SK-N-SH (cell line): ENCODE results near the gene PER3.

Experiments
- EP300 ChIP-seq, 2 experiments: IDR thresholded peaks; 2 replicates each; pipeline versions ENCODE4 v1.4.0 to v1.6.1; 2012; ENCODE audit warnings: borderline replicate concordance in 1 of 2, low read depth in 1 of 2, low read length in 1 of 2
- EZH2phosphoT487 ChIP-seq: fragments of 200-600 bp; sonication (generic); IDR thresholded peaks from 2 replicates; pipeline ENCODE4 v1.6.1; 2017; ENCODE audit warnings: low read depth, mixed run types, mild to moderate bottlenecking, antibody characterized with exemption, moderate library complexity, borderline replicate concordance
- MAX ChIP-seq: IDR thresholded peaks from 2 replicates; pipeline ENCODE4 v1.4.0; 2012; ENCODE audit warnings: low read depth
- MEF2A ChIP-seq: IDR thresholded peaks from 2 replicates; pipeline ENCODE4 v1.4.0; 2012; ENCODE audit warnings: low read depth, borderline replicate concordance
- MXI1 ChIP-seq: IDR thresholded peaks from 2 replicates; pipeline ENCODE4 v1.6.1; 2012; ENCODE audit warnings: mild to moderate bottlenecking, low read depth, low read length, improper control_type of control experiment
- POLR2AphosphoS5 ChIP-seq: IDR thresholded peaks from 2 replicates; pipeline ENCODE4 v1.6.1; 2012; ENCODE audit warnings: low read depth, low read length
- RAD21 ChIP-seq: IDR thresholded peaks from 2 replicates; pipeline ENCODE4 v1.6.1; 2012; ENCODE audit warnings: mild to moderate bottlenecking, low read length
- RFX5 ChIP-seq: IDR thresholded peaks from 2 replicates; pipeline ENCODE4 v1.6.1; 2012; ENCODE audit warnings: mild to moderate bottlenecking, improper control_type of control experiment, low read length
- TEAD4 ChIP-seq: IDR thresholded peaks from 2 replicates; pipeline ENCODE4 v1.4.0; 2012; ENCODE audit warnings: mild to moderate bottlenecking, borderline replicate concordance; ENCODE audit not compliant: insufficient read depth
- ZBTB33 ChIP-seq: IDR thresholded peaks from 2 replicates; pipeline ENCODE4 v1.4.0; 2012; ENCODE audit warnings: low read depth, borderline replicate concordance
- TF ChIP-seq, protein P1 (sequence below): IDR thresholded peaks from 2 replicates; pipeline ENCODE4; 2012
- TF ChIP-seq, protein P2 (sequence below): fragments of 200-600 bp; sonication (generic); IDR thresholded peaks from 2 replicates; pipeline ENCODE4 v1.6.1; 2017; ENCODE audit warnings: antibody characterized with exemption, mild to moderate bottlenecking, moderate library complexity

DNA sequence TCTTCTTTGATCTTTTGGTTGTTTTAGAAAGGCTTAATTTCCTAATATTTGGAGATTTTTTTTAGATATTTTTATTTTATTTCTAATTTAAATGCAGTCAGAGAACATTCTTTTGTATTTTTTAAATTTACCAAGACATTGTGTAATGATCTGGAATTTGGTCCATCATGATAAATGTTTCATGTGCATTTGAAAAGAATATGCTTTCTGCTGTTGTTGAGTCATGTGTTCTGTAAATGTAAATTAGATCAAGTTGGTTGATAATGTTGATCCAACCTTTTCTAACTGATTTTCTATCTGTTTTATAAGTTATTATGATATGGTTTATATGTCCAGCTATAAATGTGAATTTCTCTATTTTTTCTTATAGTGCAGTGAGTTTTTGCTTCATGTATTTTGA lies 48.9 kb downstream of the PER3 start:
- TF ChIP-seq, protein P1, sequence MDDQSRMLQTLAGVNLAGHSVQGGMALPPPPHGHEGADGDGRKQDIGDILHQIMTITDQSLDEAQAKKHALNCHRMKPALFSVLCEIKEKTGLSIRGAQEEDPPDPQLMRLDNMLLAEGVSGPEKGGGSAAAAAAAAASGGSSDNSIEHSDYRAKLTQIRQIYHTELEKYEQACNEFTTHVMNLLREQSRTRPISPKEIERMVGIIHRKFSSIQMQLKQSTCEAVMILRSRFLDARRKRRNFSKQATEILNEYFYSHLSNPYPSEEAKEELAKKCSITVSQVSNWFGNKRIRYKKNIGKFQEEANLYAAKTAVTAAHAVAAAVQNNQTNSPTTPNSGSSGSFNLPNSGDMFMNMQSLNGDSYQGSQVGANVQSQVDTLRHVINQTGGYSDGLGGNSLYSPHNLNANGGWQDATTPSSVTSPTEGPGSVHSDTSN = no peak
- TF ChIP-seq, protein P2, sequence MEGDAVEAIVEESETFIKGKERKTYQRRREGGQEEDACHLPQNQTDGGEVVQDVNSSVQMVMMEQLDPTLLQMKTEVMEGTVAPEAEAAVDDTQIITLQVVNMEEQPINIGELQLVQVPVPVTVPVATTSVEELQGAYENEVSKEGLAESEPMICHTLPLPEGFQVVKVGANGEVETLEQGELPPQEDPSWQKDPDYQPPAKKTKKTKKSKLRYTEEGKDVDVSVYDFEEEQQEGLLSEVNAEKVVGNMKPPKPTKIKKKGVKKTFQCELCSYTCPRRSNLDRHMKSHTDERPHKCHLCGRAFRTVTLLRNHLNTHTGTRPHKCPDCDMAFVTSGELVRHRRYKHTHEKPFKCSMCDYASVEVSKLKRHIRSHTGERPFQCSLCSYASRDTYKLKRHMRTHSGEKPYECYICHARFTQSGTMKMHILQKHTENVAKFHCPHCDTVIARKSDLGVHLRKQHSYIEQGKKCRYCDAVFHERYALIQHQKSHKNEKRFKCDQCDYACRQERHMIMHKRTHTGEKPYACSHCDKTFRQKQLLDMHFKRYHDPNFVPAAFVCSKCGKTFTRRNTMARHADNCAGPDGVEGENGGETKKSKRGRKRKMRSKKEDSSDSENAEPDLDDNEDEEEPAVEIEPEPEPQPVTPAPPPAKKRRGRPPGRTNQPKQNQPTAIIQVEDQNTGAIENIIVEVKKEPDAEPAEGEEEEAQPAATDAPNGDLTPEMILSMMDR = no peak
- TF ChIP-seq RFX5 = no peak
- no peak for TF ChIP-seq EP300 (IDR thresholded peaks at IDR 0.05; ENCODE audit: borderline replicate concordance in 1 of 2, low read depth in 1 of 2, low read length in 1 of 2)
- no peak for TF ChIP-seq TEAD4
- TF ChIP-seq ZBTB33 = no peak
- TF ChIP-seq MXI1 = no peak
- TF ChIP-seq MEF2A = no peak
- TF ChIP-seq RAD21 = no peak
- no peak for TF ChIP-seq POLR2AphosphoS5
- TF ChIP-seq EZH2phosphoT487 = no peak
- TF ChIP-seq MAX = no peak
